ENCODE measurements around the gene COL4A5.

Gene COL4A5

DNA sequence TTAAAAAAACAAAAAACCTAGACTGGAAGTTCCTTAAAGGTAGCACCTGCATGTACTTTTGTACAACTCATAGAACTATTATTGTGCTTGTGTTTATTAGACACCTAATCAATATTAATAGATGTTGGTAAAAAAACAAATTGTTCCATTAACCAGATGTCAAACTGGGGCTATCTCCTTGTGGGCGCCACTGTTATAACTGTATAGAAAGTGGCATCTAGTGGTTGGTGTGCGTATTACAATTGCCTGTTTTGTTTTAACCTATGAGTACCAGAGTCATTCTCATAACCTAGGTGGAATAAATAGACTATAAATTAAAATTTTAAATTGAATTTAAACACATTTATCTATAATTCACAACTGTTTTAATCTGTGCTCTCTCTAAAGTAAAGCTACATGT is 97.4 kb downstream of the COL4A5 start:
- TF ChIP-seq, protein P1, sequence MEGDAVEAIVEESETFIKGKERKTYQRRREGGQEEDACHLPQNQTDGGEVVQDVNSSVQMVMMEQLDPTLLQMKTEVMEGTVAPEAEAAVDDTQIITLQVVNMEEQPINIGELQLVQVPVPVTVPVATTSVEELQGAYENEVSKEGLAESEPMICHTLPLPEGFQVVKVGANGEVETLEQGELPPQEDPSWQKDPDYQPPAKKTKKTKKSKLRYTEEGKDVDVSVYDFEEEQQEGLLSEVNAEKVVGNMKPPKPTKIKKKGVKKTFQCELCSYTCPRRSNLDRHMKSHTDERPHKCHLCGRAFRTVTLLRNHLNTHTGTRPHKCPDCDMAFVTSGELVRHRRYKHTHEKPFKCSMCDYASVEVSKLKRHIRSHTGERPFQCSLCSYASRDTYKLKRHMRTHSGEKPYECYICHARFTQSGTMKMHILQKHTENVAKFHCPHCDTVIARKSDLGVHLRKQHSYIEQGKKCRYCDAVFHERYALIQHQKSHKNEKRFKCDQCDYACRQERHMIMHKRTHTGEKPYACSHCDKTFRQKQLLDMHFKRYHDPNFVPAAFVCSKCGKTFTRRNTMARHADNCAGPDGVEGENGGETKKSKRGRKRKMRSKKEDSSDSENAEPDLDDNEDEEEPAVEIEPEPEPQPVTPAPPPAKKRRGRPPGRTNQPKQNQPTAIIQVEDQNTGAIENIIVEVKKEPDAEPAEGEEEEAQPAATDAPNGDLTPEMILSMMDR (IDR thresholded peaks at IDR 0.05) = no peak
- no peak overlapping the region for H3K4me3 ChIP-seq (ENCODE audit: low read depth in 1 of 2, low read length in 1 of 2)
- H3K4me1 ChIP-seq (ENCODE audit: control insufficient read depth in 1 of 2, insufficient read depth in 1 of 2, low read depth in 1 of 2, low read length in 1 of 2) = no peaks in the 10 kb centered on the region
- no peaks in the 10 kb centered on the region for H3K9me3 ChIP-seq
- H3K36me3 ChIP-seq = no peaks in the 10 kb centered on the region
- H3K27ac ChIP-seq = no peak overlapping the region
- no peaks in the 10 kb centered on the region for H3K27me3 ChIP-seq

DNA sequence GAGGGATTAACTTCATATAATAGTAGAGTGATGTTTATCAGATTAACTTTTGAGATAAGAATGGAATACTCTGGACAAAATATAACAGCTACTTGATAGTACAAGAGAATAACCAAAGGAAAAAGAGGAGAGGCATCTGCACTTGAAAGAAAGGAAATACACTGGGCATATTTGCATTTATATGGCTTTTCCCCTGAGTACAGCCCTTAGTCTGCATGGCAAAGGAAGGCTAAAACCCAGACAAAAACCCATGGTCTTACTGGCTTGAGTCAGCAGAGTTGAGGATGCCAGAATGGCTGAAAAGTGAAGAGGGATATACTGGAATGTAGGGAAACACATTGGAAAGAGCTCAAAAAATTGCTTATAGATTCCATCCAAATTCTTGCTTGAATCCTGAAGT is 101.6 kb downstream of the COL4A5 start:
- Histone ChIP-seq H3K9me3 (no peaks in the 10 kb centered on the region), H3K4me3 (ENCODE audit: low read depth in 1 of 2, low read length in 1 of 2) (no peak overlapping the region), H3K4me1 (ENCODE audit: control insufficient read depth in 1 of 2, insufficient read depth in 1 of 2, low read depth in 1 of 2, low read length in 1 of 2) (no peaks in the 10 kb centered on the region), H3K27me3 (no peaks in the 10 kb centered on the region), H3K27ac (no peak overlapping the region), H3K36me3 (no peaks in the 10 kb centered on the region)
- TF ChIP-seq, protein P1 (IDR thresholded peaks at IDR 0.05) = no peak

DNA sequence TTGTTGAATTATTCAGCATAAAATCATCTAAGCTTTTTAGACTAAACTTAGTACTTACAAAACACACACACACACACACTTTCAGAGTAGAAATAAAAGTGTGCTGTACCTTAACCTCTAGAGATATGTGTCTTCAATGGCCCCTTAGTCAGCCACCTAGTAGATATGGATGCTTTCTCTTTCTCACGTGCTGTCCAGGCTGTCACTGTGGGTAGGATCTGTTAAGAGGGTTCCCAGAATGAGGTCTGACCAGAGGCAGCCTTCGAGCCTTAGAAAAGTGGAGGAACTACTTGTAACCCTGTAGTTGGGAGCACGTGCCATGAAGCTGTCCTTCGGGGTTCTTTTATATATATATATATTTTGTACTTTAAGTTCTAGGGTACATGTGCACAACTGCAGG is 117.9 kb downstream of the COL4A5 start:
- Histone ChIP-seq H3K9me3 (no peaks in the 10 kb centered on the region), H3K27me3 (no peaks in the 10 kb centered on the region), H3K36me3 (no peaks in the 10 kb centered on the region), H3K4me3 (ENCODE audit: low read depth in 1 of 2, low read length in 1 of 2) (no peak overlapping the region), H3K4me1 (ENCODE audit: control insufficient read depth in 1 of 2, insufficient read depth in 1 of 2, low read depth in 1 of 2, low read length in 1 of 2) (no peaks in the 10 kb centered on the region), H3K27ac (no peak overlapping the region)
- TF ChIP-seq, protein P1 (IDR thresholded peaks at IDR 0.05) = no peak

DNA sequence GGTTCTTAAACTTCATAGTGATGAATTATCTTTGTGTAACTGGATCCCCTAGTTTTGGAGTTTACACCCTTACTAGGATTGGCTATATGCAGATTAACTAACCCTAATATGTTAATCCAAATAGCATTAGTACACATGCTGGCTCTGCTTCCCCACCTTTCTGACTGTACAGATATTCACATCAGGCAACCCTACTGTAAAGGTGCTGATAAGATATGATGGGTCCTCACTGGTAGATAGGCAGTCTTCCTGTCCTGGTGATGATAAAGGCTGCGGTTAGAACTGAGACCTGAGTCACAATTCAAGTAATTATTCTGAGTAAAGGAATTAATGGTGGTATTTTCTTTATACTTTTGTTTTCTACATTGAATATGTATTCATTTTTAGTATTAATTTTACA is 118.6 kb downstream of the COL4A5 start:
- Histone ChIP-seq H3K27me3 (no peaks in the 10 kb centered on the region), H3K4me3 (ENCODE audit: low read depth in 1 of 2, low read length in 1 of 2) (no peak overlapping the region), H3K36me3 (no peaks in the 10 kb centered on the region), H3K9me3 (no peaks in the 10 kb centered on the region), H3K27ac (no peak overlapping the region), H3K4me1 (ENCODE audit: control insufficient read depth in 1 of 2, insufficient read depth in 1 of 2, low read depth in 1 of 2, low read length in 1 of 2) (no peaks in the 10 kb centered on the region)
- TF ChIP-seq, protein P1 (IDR thresholded peaks at IDR 0.05) = no peak

- no peaks in the 10 kb centered on the region for H3K9me3 ChIP-seq
- H3K27me3 ChIP-seq = no peaks in the 10 kb centered on the region
- no peak overlapping the region for H3K27ac ChIP-seq
- no peaks in the 10 kb centered on the region for H3K36me3 ChIP-seq
- TF ChIP-seq, protein P1 (IDR thresholded peaks at IDR 0.05) = no peak
- no peak overlapping the region for H3K4me3 ChIP-seq (ENCODE audit: low read depth in 1 of 2, low read length in 1 of 2)
- no peaks in the 10 kb centered on the region for H3K4me1 ChIP-seq (ENCODE audit: control insufficient read depth in 1 of 2, insufficient read depth in 1 of 2, low read depth in 1 of 2, low read length in 1 of 2)
These were observed 133.5 kb downstream of the COL4A5 start for GRCh38 chrX:108573136-108573535.

- TF ChIP-seq, protein P1 (IDR thresholded peaks at IDR 0.05) = no peak
- Histone ChIP-seq H3K4me3 (ENCODE audit: low read depth in 1 of 2, low read length in 1 of 2) (no peak overlapping the region), H3K27ac (no peak overlapping the region), H3K4me1 (ENCODE audit: control insufficient read depth in 1 of 2, insufficient read depth in 1 of 2, low read depth in 1 of 2, low read length in 1 of 2) (no peaks in the 10 kb centered on the region), H3K36me3 (no peaks in the 10 kb centered on the region), H3K27me3 (no peaks in the 10 kb centered on the region), H3K9me3 (no peaks in the 10 kb centered on the region)
These were observed 142.5 kb downstream of the COL4A5 start for GRCh38 chrX:108582151-108582550.
